HG03378 (cell line): ENCODE measurements around the gene KNG1.
A peak's percentile ranks its signal among the peaks of the same experiment; 100 is the strongest.
"Not testable (repeated sequence)": the region's sequence is repeated elsewhere in the genome, so short reads cannot be mapped to it uniquely, and the experiment has no call there.

Experiments used
- ATAC-seq: cut with Tn5 transposase; IDR thresholded peaks from one replicate; pipeline ENCODE4 v1.9.1; 2021; ENCODE audit warnings: mild to moderate bottlenecking, moderate library complexity; ENCODE audit not compliant: unreplicated experiment

The KNG1 gene

DNA sequence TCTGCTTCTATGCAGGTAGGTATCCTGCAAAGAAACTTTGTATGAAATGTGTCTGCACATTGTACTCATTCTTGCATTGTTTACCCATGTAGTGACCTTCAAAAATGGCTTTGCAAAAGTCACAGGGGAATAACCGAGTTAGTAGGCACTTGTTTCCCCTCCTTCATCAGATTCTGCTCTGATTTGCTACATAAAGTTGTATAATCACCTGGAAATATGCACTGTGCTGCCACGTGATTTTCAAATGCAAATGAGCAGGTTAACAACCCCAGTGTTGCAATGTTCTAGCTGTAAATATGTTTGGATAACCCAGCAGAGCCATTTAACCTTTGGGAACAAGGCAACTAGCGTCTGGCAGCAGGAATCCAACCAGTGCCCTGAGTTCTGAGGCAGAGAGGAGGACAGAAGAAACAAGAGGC lies at the start of gene KNG1:
KNG1 (plus strand) TSS at position 321 of the 419 bp plus-strand sequence. CDS start 184 bp downstream, outside the sequence.
- no peak for ATAC-seq

- no peak for ATAC-seq
Observed at GRCh38 chr3:186668426-186668825, 48.7 kb upstream of the KNG1 start.

GRCh38 chr3:186669378-186670084 lies 47.6 kb upstream of the KNG1 start:
- no peak for ATAC-seq

DNA sequence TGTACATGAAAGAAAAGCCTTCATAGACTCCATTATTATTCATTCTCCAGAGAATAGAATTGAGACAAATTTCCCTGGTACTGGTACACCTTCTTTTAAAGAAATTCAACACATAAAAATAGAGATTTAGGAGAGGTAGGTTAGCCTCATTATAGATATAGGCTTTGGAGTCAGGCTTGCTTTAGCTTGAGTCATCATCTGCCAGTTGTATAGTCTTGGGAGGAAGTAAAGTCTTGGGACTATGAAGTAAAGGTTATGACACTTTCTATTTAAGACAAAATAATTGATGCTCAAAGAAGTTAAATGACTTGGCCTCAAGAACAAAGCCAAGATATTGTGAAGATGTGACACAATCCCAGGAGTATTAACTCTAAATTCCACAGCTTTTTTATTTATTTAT lies 47.0 kb upstream of the KNG1 start:
- ATAC-seq, result no peak

DNA sequence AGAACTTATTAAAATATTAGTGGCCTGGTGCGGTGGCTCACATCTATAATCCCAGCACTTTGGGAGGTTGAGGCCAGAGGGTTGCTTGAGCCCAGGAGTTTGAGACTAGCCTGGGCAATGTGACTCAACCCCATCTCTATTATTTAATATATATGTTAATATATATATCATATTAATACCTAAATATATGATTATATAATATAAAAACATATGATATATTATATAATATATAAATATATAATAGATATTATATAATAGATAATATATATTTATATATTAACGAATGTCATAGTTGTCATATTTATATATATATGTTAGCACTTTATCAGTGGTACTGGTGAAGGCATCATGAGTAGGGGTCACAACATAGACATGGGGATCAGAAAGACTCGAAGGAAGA lies 46.1 kb upstream of the KNG1 start:
- no peak for ATAC-seq

- no peak for ATAC-seq
Observed at GRCh38 chr3:186678604-186679003, 38.6 kb upstream of the KNG1 start.

GRCh38 chr3:186679151-186679550 lies 38.0 kb upstream of the KNG1 start:
- no peak for ATAC-seq

- ATAC-seq, result no peak
Observed at GRCh38 chr3:186680869-186681268, 36.3 kb upstream of the KNG1 start.

DNA sequence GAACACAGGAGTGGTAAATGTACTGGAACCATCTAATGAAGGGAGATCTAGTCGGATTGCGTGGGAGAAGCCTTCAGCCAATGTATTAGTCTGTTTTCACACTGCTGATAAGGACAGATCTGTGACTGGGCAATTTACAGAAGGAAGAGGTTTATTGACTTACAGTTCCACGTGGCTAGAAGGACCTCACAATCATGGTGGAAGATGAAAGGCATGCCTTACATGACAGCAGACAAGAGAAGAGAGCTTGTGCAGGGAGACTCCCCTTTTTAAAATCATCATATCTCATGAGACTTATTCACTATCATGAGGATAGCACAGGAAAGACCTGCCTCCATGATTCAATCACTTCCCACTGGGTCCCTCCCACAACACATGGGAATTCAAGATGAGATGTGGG lies 34.3 kb upstream of the KNG1 start:
- ATAC-seq, result no peak

GRCh38 chr3:186683979-186684378 lies 33.2 kb upstream of the KNG1 start:
- no peak for ATAC-seq

- not testable (repeated sequence) for ATAC-seq
Observed at GRCh38 chr3:186686475-186686874, 30.7 kb upstream of the KNG1 start.

GRCh38 chr3:186687120-186687651 lies 30.0 kb upstream of the KNG1 start:
- no peak for ATAC-seq

DNA sequence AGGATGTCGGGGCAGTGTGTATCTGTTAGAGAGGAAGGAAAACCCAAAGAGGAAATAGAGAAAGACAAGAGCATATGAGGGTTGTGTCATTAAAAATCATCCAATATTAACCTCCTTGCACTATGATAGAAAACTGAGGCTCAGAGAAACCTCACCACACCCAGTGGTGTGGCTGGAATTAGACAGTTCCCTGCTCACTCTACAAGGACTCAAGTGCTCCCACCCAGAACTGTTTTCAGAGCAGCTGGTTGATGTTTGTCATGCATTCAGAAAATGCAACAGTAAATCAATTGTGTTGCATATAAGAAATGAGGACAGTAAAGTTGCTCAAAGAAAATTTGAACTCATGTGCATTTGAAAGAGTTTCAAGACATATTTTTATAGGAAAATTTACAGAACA lies 26.9 kb upstream of the KNG1 start:
- not testable (repeated sequence) for ATAC-seq

GRCh38 chr3:186691676-186692075 lies 25.5 kb upstream of the KNG1 start:
- no peak for ATAC-seq

GRCh38 chr3:186693843-186694242 lies 23.3 kb upstream of the KNG1 start:
- ATAC-seq, result no peak

GRCh38 chr3:186694288-186695032 lies 22.7 kb upstream of the KNG1 start:
- ATAC-seq, result no peak

GRCh38 chr3:186696522-186696921 lies 20.6 kb upstream of the KNG1 start:
- no peak for ATAC-seq

GRCh38 chr3:186697510-186697909 lies 19.6 kb upstream of the KNG1 start:
- ATAC-seq, result no peak

GRCh38 chr3:186700267-186700666 lies 16.9 kb upstream of the KNG1 start:
- no peak for ATAC-seq

DNA sequence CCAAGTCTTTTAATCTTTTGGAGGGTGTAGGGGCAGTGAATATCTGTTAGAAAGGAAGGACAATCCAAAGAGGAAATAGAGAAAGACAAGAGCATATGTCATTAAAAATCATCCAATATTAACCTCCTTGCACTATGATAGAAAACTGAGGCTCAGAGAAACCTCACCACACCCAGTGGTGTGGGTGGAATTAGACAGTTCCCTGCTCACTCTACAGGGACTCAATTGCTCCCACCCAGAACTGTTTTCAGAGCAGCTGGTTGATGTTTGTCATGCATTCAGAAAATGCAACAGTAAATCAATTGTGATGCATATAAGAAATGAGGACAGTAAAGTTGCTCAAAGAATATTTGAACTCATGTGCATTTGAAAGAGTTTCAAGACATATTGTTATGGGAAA lies 14.7 kb upstream of the KNG1 start:
- ATAC-seq, result not testable (repeated sequence)

DNA sequence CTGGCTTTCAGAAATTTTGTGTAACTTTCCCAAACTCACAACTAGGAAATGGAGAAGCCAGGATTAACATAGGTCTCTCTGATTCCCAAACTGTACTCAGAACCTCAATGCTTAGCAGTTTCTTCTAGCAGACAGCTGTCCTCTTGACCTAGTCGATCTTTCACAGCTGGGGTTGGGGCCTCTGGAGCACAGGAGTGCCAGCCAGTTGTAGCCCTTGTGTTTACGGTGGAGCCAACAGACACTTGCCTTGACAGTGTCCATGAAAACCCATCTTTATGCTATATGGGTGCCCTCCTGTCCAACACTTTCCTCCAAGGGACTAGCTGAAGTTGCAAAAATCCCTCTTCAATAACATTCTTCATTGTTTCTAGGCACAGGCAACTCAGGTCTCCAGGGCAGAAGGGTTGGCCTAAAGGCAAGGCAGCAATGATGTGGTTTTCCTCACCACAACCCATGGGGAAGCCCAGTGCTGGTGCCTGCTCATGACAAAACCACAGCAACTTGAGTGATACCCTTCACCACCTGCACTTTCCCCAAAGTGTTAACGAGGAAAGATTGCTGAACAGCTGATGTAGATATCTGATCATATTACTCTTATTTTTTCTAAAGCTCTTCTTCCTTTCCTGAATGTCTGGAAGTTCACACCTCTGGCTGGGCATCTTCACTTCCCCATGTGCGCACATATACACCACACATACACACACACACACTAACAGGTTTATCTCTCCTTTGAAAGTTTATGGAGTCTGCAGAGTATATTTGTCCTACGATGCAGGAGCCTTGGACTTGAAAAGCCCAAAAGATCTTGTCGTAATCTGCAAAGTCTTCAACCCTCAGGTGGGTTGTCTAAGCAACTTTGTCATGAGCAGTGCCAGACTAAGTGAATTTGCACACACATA lies 11.0 kb upstream of the KNG1 start:
- ATAC-seq, result peak; percentile 68
